HAP-1 (cell line): ENCODE data around the gene TRIM37.
"Not testable (repeated sequence)": the region's sequence is repeated elsewhere in the genome, so short reads cannot be mapped to it uniquely, and the experiment has no call there.

Source experiments
- DNase-seq, 2 experiments: peaks; one replicate each; pipeline ENCODE4 v3.0.0-alpha.2; 2016 to 2020; ENCODE audit warnings: low spot score in 2 of 2
- H3K27me3 ChIP-seq: fragments of 250-450 bp; sonication (Bioruptor Pico); 2 replicates; pipeline ENCODE4 v1.5.1; 2020; ENCODE audit warnings: low read depth, mild to moderate bottlenecking, moderate library complexity
- H3K36me3 ChIP-seq: fragments of 250-450 bp; sonication (Bioruptor Pico); replicated peaks from 2 replicates; pipeline ENCODE4 v1.5.1; 2020; ENCODE audit warnings: mild to moderate bottlenecking
- H3K4me1 ChIP-seq: fragments of 250-450 bp; sonication (Bioruptor Pico); 2 replicates; pipeline ENCODE4 v1.5.1; 2020; ENCODE audit warnings: mild to moderate bottlenecking
- H3K4me3 ChIP-seq: fragments of 250-450 bp; sonication (Bioruptor Pico); 2 replicates; pipeline ENCODE4 v1.5.1; 2020; ENCODE audit warnings: mild to moderate bottlenecking, moderate library complexity
- H3K9me3 ChIP-seq: fragments of 250-450 bp; sonication (Bioruptor Pico); 2 replicates; pipeline ENCODE4 v1.5.1; 2020; ENCODE audit warnings: mild to moderate bottlenecking, moderate library complexity
- in situ Hi-C: fragments of 300-500 bp; cut with MboI; formaldehyde crosslinking; loops from 3 replicates; pipeline ENCODE4 v1.14.3; 2020; ENCODE audit warnings: low sequenced_read_pairs, inconsistent platforms, mixed read lengths

TRIM37 gene

DNA sequence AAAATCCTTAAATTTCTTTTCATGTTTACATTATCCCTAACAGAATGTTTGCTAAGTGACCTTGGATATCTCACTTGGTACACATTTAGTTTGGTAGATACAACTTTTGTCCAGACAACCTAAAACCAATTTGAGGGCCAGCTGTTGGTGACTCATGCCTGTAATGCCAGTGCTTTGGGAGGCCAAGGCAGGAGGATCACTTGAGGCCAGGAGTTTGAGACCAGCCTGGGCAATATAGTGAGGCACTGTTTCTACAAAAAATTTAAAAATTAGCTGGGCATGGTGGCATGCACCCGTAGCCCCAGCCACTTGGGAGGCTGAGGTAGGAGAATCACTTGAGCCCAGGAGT lies 149.0 kb downstream of the TRIM37 start:
- DNase-seq, H3K4me3 ChIP-seq, H3K9me3 ChIP-seq, in situ Hi-C loops, H3K36me3 ChIP-seq, H3K27me3 ChIP-seq: not testable (repeated sequence)
- peaks cover 18% of the 10 kb centered on the region for H3K4me1 ChIP-seq

GRCh38 chr17:58956997-58957724 lies 149.5 kb downstream of the TRIM37 start:
- H3K27me3 ChIP-seq = no peaks in the 10 kb centered on the region
- no peaks in the 10 kb centered on the region; the same call in 1 of the 2 replicates for H3K9me3 ChIP-seq
- H3K4me1 ChIP-seq = peaks cover 18% of the 10 kb centered on the region
- DNase-seq = peak in 1 of 2 experiments; percentile 17
- H3K4me3 ChIP-seq = no peak overlapping the region
- H3K36me3 ChIP-seq = no peaks in the 10 kb centered on the region
- in situ Hi-C loops = no loop called here

GRCh38 chr17:58954358-58954757 lies 152.3 kb downstream of the TRIM37 start:
- H3K4me1 ChIP-seq = peaks cover 18% of the 10 kb centered on the region
- in situ Hi-C loops, H3K4me3 ChIP-seq, H3K27me3 ChIP-seq, DNase-seq, H3K36me3 ChIP-seq, H3K9me3 ChIP-seq: not testable (repeated sequence)

DNA sequence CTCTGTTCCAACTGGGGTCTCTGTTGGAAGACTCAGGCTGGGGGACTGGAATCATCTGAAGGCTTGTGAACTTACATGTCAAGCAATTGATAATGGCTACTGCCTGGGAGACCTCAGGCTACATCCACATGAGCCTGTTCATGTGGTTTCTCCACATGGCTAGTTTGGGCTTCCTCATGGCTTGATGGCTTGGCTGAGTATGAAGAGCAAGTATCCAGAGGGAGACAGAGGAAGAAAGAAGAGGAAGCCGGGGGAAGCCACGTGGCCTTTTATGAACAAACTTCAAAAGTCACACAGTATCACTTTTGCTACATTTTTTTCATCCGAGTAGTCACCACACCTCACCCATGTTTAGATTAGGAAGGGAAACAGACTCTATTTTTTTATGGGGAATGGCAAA lies 158.9 kb downstream of the TRIM37 start:
- Histone ChIP-seq H3K4me3 (no peak overlapping the region), H3K9me3 (peaks cover 4% of the 10 kb centered on the region), H3K27me3 (no peaks in the 10 kb centered on the region), H3K4me1 (no peaks in the 10 kb centered on the region), H3K36me3 (no peaks in the 10 kb centered on the region)
- in situ Hi-C loops = no loop called here
- no peak for DNase-seq

- Histone ChIP-seq H3K9me3 (peaks cover 4% of the 10 kb centered on the region), H3K27me3 (no peaks in the 10 kb centered on the region), H3K36me3 (no peaks in the 10 kb centered on the region), H3K4me3 (no peak overlapping the region), H3K4me1 (no peaks in the 10 kb centered on the region)
- in situ Hi-C loops = no loop called here
- DNase-seq = no peak
These were observed 159.3 kb downstream of the TRIM37 start for GRCh38 chr17:58947411-58947810.

GRCh38 chr17:58944166-58944565 lies 162.5 kb downstream of the TRIM37 start:
- Histone ChIP-seq H3K4me1 (no peaks in the 10 kb centered on the region), H3K4me3 (no peak overlapping the region), H3K36me3 (no peaks in the 10 kb centered on the region), H3K9me3 (no peaks in the 10 kb centered on the region; the same call in 1 of the 2 replicates), H3K27me3 (no peaks in the 10 kb centered on the region)
- DNase-seq = no peak
- in situ Hi-C loops = no loop called here

DNA sequence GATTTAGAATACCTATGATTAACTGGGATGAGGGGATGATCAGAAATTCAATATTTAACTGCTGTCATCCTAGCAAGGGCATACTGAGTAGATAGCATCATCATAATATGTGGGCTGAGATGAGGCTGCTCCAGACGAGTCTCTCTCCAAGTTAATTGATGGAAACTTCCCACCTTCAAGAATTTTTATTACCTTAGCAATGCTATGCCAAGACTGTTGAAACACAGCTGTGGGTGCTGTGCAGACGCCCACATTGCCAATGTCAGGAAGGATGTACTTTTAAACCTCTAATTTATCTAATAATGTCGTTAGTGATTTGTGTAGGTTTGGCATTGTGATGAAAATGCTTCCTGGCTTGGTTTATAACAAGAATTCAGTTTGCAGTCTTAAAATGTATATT lies 170.4 kb downstream of the TRIM37 start:
- Histone ChIP-seq H3K36me3 (no peaks in the 10 kb centered on the region), H3K9me3 (no peaks in the 10 kb centered on the region), H3K27me3 (no peaks in the 10 kb centered on the region), H3K4me1 (no peaks in the 10 kb centered on the region), H3K4me3 (no peak overlapping the region)
- in situ Hi-C loops = no loop called here
- DNase-seq = no peak

- in situ Hi-C loops = no loop called here
- Histone ChIP-seq H3K27me3 (no peaks in the 10 kb centered on the region), H3K36me3 (no peaks in the 10 kb centered on the region), H3K4me1 (no peaks in the 10 kb centered on the region), H3K4me3 (no peak overlapping the region), H3K9me3 (no peaks in the 10 kb centered on the region)
- no peak for DNase-seq
These were observed 173.7 kb downstream of the TRIM37 start for GRCh38 chr17:58932956-58933355.
